HG03196 (cell line): ENCODE data around the gene OR1L8.

Source experiments
- ATAC-seq: cut with Tn5 transposase; IDR thresholded peaks from one replicate; pipeline ENCODE4 v1.9.1; 2021; ENCODE audit not compliant: unreplicated experiment

Gene OR1L8

DNA sequence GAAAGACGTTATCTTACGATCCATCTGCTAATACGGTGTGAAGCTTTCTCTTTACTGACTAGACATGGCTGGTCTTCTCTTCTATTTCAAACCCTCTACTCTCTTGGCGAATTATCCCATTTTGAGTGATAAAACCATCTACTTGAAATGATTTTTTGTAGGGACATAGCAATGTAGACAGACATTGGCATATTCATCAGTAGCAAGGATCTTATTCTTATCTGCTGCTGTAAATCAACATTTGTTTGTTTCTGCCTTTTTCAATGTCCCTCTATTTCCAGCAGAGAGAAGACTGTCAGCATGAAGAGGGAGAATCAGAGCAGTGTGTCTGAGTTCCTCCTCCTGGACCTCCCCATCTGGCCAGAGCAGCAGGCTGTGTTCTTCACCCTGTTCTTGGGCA, 64.3 kb downstream of the OR1L8 start, which contains the start of gene OR1J4:
Gene OR1J4, plus strand, starts transcription at position 301 of the 400 bp plus-strand sequence. Its CDS starts 0 bp downstream, at position 301.
- ATAC-seq = no peak

DNA sequence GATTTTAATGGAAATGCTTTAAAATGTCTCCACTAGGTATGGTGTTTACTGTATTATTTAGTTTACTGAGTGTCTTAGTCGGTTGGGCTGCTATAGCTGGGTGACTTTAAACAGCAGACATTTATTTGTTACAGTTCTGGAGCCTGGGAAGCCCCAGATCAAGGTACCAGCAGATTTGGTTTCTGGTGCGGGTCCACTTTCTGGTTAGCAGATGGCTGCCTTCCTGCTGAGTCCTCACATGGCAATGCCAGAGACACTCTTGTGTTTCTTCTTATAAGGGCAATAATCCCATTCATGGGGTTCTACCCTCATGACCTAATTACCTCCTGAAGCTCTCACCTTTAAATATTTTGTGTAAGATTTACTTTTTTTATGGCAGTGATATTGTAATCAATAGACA, 65.0 kb downstream of the OR1L8 start:
- no peak for ATAC-seq
